Transverse colon (tissue), 4 donors: ENCODE measurements around the gene COBLL1. TPM values are rescaled to one million over a fixed set of nuclear protein-coding genes. Genes with fewer than 3 reads are reported as not detected.

Source experiments
- DNase-seq: peaks from one replicate; pipeline ENCODE4 v3.0.0-alpha.2; 2019
- H3K27ac ChIP-seq, 4 donors: fragments of 200-600 bp; sonication (generic); 2 replicates each; pipeline ENCODE4 v1.5.1; 2016 to 2018; ENCODE audit warnings: inconsistent platforms in 4 of 4
- H3K27me3 ChIP-seq: fragments of 200-600 bp; sonication (generic); 2 replicates; pipeline ENCODE4 v1.5.1; 2017; ENCODE audit warnings: inconsistent platforms
- H3K36me3 ChIP-seq, 4 donors: fragments of 200-600 bp; sonication (generic); 2 replicates each; pipeline ENCODE4 v1.5.1; 2017 to 2019; ENCODE audit warnings: inconsistent platforms in 4 of 4
- H3K4me1 ChIP-seq, 4 donors: fragments of 200-600 bp; sonication (generic); 2 replicates each; pipeline ENCODE4 v1.5.1; 2017 to 2020; ENCODE audit warnings: inconsistent platforms in 4 of 4
- H3K4me3 ChIP-seq, 4 donors: fragments of 200-600 bp; sonication (generic); 1 replicate in 1 of 4; 2 replicates in 3 of 4; pipeline versions ENCODE4 v1.5.1 to v1.6.1; 2017 to 2019; ENCODE audit warnings: inconsistent platforms in 4 of 4
- H3K9me3 ChIP-seq, 2 donors: fragments of 200-600 bp; sonication (generic); 2 replicates each; pipeline ENCODE4 v1.5.1; 2017 to 2019; ENCODE audit warnings: inconsistent platforms in 2 of 2
- EP300 ChIP-seq: sonication (generic); formaldehyde crosslinking; IDR thresholded peaks from one replicate; pipeline ENCODE4 v1.6.1; 2017; ENCODE audit warnings: antibody characterized with exemption, low read depth
- POLR2A ChIP-seq: fragments of 450-650 bp; IDR thresholded peaks from one replicate; pipeline ENCODE4 v1.6.1; 2016; ENCODE audit warnings: antibody characterized with exemption, mild to moderate bottlenecking, moderate library complexity
- POLR2AphosphoS5 ChIP-seq, 3 donors: sonication (generic); formaldehyde crosslinking; IDR thresholded peaks; one replicate each; pipeline ENCODE4 v1.6.1; 2016; ENCODE audit warnings: antibody characterized with exemption in 3 of 3
- WGBS, 2 donors: methylation state at CpG; one replicate each; pipeline ENCODE4 v1.1.5; 2018; ENCODE audit warnings: low coverage in 1 of 2; 5-methylcytosine and 5-hydroxymethylcytosine counted together
- in situ Hi-C, 4 donors: fragments of 200-750 bp; cut with MboI; loops; one replicate each; pipeline versions ENCODE4 v1.15.0 to v1.15.1; 2017; ENCODE audit warnings: low sequenced_read_pairs in 3 of 4, low pct_ligation_motif_present in 1 of 4, low pct_unique_long_range_greater_than_20kb in 1 of 4
- intact Hi-C: fragments of 100-400 bp; cut with DNase I; formaldehyde crosslinking; loops from one replicate; pipeline ENCODE4 v1.15.1; 2023; ENCODE audit warnings: low total_unique reads
- total RNA-seq, 4 donors: library from RNA; depleted of rRNA; stranded (reverse); fragments of >200 nt; gene quantifications; one replicate each; pipeline ENCODE4 v1.1.0, GENCODE V29; 2016
- TF ChIP-seq, protein P1 (sequence below), 5 experiments: fragments of 200-600 bp in 3 of 5; fragments of 450-650 bp in 2 of 5; sonication (generic) in 3 of 5; IDR thresholded peaks; 1 replicate in 2 of 5; 2 replicates in 3 of 5; pipeline ENCODE4 v1.5.1; 2016 to 2017; ENCODE audit warnings: antibody characterized with exemption in 5 of 5, inconsistent platforms in 3 of 5, mild to moderate bottlenecking in 2 of 5, moderate library complexity in 1 of 5

Gene COBLL1
- total RNA-seq, 4 donors from 2014 or later = 21.7 to 129 (median 30.7) TPM

DNA sequence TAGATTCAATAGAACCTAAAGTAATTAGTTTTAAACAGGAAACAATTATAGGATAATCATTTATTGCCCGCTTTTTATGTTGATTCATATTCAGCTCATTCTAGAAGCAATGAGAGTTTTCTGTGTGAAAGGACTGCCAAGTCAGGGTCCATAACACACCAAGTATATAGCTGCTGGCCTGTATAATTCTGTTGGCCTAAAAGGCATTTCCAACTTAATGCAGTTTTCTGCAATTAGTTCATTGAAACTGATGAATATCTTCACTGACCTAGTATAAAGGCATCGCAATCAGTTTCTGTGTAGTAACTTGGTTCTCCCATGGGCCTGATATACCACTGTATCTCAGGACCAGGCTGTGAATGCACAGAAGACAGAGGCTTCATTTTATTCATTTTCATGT, 151.3 kb downstream of the COBLL1 start:
- WGBS, 2 donors = 93 to 98% methylated on average over 1 to 2 of the region's 2 CpGs

DNA sequence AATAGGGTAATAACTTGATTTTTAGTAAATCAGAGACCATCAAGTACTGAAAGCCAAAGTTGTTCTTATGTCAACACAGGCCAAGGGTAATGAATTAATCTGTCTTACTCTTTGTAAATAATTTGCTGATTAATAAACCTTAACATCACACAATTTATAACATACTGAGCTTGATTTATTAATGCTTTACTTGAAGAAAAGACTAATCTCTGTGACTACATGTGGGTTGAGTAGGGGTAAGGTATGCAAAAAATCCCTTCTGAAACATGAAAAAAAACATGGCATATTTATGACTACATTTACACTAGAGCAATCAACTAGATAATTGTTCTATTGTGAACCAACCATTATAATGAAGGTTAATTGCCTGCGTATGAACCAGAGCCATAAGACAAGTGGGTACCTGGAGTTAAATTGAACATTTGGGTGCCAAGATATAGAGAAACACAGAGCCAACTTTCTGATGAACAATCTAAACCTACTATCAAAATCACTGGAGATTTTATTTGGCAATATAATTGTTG, 152.7 kb downstream of the COBLL1 start:
- no peak overlapping the region for H3K4me3 ChIP-seq
- WGBS, 2 donors = 68 to 88% methylated on average over 1 of the region's 1 CpG
- intact Hi-C loops (no loop called here), in situ Hi-C loops (no loop called here)
- H3K9me3 ChIP-seq = no peaks in the 10 kb centered on the region
- H3K27ac ChIP-seq = no peak overlapping the region
- DNase-seq = no peak
- TF ChIP-seq, protein P1, sequence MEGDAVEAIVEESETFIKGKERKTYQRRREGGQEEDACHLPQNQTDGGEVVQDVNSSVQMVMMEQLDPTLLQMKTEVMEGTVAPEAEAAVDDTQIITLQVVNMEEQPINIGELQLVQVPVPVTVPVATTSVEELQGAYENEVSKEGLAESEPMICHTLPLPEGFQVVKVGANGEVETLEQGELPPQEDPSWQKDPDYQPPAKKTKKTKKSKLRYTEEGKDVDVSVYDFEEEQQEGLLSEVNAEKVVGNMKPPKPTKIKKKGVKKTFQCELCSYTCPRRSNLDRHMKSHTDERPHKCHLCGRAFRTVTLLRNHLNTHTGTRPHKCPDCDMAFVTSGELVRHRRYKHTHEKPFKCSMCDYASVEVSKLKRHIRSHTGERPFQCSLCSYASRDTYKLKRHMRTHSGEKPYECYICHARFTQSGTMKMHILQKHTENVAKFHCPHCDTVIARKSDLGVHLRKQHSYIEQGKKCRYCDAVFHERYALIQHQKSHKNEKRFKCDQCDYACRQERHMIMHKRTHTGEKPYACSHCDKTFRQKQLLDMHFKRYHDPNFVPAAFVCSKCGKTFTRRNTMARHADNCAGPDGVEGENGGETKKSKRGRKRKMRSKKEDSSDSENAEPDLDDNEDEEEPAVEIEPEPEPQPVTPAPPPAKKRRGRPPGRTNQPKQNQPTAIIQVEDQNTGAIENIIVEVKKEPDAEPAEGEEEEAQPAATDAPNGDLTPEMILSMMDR (IDR thresholded peaks at IDR 0.05) = no peak
- TF ChIP-seq POLR2AphosphoS5 (IDR thresholded peaks at IDR 0.05) (no peak), POLR2A (no peak), EP300 (no peak)
- no peaks in the 10 kb centered on the region for H3K4me1 ChIP-seq
- no peaks in the 10 kb centered on the region for H3K27me3 ChIP-seq
- H3K36me3 ChIP-seq = no peaks in the 10 kb centered on the region

More for the DNA sequence above, 151.3 kb downstream of the COBLL1 start:
- Histone ChIP-seq H3K27me3 (no peaks in the 10 kb centered on the region), H3K4me3 (no peak overlapping the region), H3K9me3 (no peaks in the 10 kb centered on the region), H3K4me1 (no peaks in the 10 kb centered on the region), H3K36me3 (peaks cover 0 to 12% (median 0%) of the 10 kb centered on the region in 4 donors), H3K27ac (no peak overlapping the region)
- TF ChIP-seq, protein P1 (IDR thresholded peaks at IDR 0.05) = no peak
- no peak for TF ChIP-seq POLR2AphosphoS5 (IDR thresholded peaks at IDR 0.05)
- TF ChIP-seq EP300 = no peak
- TF ChIP-seq POLR2A = no peak
- intact Hi-C loops = no loop called here
- in situ Hi-C loops = no loop called here
- no peak for DNase-seq

DNA sequence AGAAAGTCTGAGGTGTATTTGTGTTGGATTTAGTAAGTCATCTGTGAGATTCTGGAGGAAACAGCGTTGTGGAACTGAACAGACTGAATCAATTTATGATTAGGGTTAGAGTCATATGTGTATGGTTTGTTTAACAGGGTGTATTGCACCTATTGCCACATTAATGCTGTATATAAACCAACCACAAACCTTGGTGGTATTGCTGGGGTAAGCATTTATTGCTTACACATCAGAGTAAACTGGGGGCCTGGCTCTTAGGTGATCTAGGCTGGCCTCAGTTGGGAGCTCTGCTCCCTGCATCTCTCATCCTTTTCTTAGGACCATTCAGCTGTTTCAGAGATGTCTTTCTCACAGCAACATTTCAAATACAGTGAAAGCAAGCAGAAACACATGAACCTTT, 160.6 kb downstream of the COBLL1 start:
- Histone ChIP-seq H3K36me3 (no peaks in the 10 kb centered on the region), H3K4me3 (no peak overlapping the region), H3K27ac (no peak overlapping the region), H3K9me3 (no peaks in the 10 kb centered on the region), H3K27me3 (no peaks in the 10 kb centered on the region), H3K4me1 (no peaks in the 10 kb centered on the region)
- TF ChIP-seq POLR2AphosphoS5 (IDR thresholded peaks at IDR 0.05) = no peak
- TF ChIP-seq EP300 = no peak
- no peak for TF ChIP-seq POLR2A
- TF ChIP-seq, protein P1 (IDR thresholded peaks at IDR 0.05) = no peak
- DNase-seq = no peak
- 67 to 71% methylated on average over 1 of the region's 1 CpG for WGBS, 2 donors
- intact Hi-C loops (no loop called here), in situ Hi-C loops (no loop called here)

DNA sequence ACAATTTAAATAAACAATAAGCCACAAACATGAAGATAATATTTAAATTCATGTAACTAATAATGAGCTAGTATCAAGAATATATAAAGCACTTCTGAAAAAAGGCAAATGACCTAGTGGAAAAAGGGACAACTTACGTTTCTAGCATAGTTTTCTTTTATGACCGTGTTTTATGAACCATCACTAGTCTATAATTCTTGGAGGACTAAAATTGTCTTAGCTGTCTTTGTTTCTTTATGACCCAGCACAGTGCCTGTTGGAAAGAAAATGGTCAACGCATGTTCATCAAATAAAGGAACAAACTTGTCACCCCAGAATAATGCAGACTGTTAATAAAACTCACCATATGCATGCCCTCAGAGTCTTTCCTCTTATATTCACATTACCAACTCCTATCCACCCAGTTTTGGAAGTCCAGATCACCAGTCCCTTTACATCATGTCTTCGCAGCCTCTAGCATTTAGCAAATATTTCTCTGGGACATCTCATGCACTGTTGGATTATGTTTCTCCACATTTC, 162.9 kb downstream of the COBLL1 start:
- no peak for DNase-seq
- Histone ChIP-seq H3K4me3 (no peak overlapping the region), H3K4me1 (peaks cover 0 to 5% (median 0%) of the 10 kb centered on the region in 4 donors), H3K9me3 (no peaks in the 10 kb centered on the region), H3K36me3 (no peaks in the 10 kb centered on the region), H3K27me3 (no peaks in the 10 kb centered on the region), H3K27ac (no peak overlapping the region)
- in situ Hi-C loops = no loop called here
- TF ChIP-seq EP300 (no peak), POLR2AphosphoS5 (IDR thresholded peaks at IDR 0.05) (peak in 1 of 3 donors; percentile 21)
- intact Hi-C loops = no loop called here
- WGBS, 2 donors = 49 to 63% methylated on average over 4 of the region's 4 CpGs

DNA sequence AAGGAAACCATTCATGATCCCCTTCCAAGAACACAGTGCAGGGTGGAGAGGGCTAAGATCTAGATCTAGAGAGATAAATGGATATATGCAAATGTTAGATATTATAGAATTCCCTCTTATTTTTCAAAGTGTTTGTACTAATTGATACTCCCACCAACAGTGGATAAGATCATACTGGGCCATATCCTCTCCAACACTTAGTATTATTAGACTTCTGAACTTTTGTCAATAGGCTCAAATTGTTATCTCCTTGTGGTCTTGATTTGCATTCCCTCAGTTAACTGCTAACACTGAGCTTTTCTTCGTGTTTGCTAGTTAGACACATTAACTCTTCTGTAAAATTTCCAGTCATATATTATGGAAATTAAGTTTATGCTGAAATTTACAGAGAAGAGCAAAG, 163.9 kb downstream of the COBLL1 start:
- intact Hi-C loops (no loop called here), in situ Hi-C loops (no loop called here)
- no peaks in the 10 kb centered on the region for H3K36me3 ChIP-seq
- peaks cover 0 to 5% (median 0%) of the 10 kb centered on the region in 4 donors for H3K4me1 ChIP-seq
- no peak for DNase-seq
- H3K4me3 ChIP-seq = no peak overlapping the region
- H3K27me3 ChIP-seq = no peaks in the 10 kb centered on the region
- WGBS, 2 donors = 75 to 88% methylated on average over 1 of the region's 1 CpG
- no peak for TF ChIP-seq POLR2A
- TF ChIP-seq POLR2AphosphoS5 (IDR thresholded peaks at IDR 0.05) = no peak
- TF ChIP-seq, protein P1 (IDR thresholded peaks at IDR 0.05) = no peak
- no peak for TF ChIP-seq EP300
- no peak overlapping the region for H3K27ac ChIP-seq
- no peaks in the 10 kb centered on the region for H3K9me3 ChIP-seq
